Heart left ventricle (tissue), 13 donors: Measurements from ENCODE around the gene PXYLP1.

ENCODE experiments used
- POLR2A ChIP-seq, 2 donors: fragments of 450-650 bp; IDR thresholded peaks; one replicate each; pipeline ENCODE4 v1.6.1; 2017; ENCODE audit warnings: antibody characterized with exemption in 2 of 2, mild to moderate bottlenecking in 2 of 2, moderate library complexity in 2 of 2
- TF ChIP-seq, protein P1 (sequence below), 12 donors: fragments of 200-600 bp; sonication (generic) in 4 of 12; IDR thresholded peaks; one replicate each; pipeline versions ENCODE4 v1.5.0 to v1.8.0; 2018 to 2022; ENCODE audit warnings: antibody characterized with exemption in 12 of 12, mild to moderate bottlenecking in 5 of 12
- donor health status: ischemic (EF 13 %, LVEDD 7.1; RV severe dilation, severe dysfunction).
- donor health status: DM: no; HTN: yes; CAD: no.
- donor health status: DM: no; HTN: no; CAD: no.
- donor health status: ischemic (EF 25% LVEDD 6.9; RV normal size, moderate dysfunction).
- donor health status: ischemic (EF 25% LVEDD 5.7; RV mildly dilated, moderate dysfunction).
- donor health status: ischemic (EF 35%, LVEDD 5.7; RV mildly dilated, moderate dysfunction).
- donor health status: nonischemic (EF 11% LVEDD 7.7; RV severe dilation, severe dysfunction).
- donor health status: DM: yes; HTN: yes; CAD: no.
- donor health status: PGD.
- donor health status: ischemic (EF 29% LVEDD 5.4; RV normal size, mild dysfunction).
- donor health status: nonischemic (EF 23%, LVEDD 6.1; RV moderate dilation, normal function).

DNA sequence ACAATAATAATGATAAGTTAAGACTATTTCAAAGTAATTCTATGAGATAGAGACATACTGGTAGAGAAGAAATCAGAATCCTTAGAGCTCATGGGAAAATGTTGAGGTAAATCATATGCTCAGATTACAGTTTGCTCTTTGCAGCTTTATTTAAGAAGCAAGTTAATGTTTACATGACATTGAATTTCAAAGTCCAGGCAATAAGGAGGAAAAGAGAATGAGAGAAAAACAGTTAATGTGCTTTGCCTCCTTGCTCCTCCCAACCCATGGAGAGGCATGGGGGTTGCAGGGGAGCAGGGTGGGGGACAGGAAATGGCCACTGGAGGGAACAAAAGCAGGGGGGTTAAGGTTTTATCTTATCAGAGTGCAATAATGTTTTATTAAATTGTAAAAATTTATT lies 94.5 kb downstream of the PXYLP1 start:
- TF ChIP-seq, protein P1, sequence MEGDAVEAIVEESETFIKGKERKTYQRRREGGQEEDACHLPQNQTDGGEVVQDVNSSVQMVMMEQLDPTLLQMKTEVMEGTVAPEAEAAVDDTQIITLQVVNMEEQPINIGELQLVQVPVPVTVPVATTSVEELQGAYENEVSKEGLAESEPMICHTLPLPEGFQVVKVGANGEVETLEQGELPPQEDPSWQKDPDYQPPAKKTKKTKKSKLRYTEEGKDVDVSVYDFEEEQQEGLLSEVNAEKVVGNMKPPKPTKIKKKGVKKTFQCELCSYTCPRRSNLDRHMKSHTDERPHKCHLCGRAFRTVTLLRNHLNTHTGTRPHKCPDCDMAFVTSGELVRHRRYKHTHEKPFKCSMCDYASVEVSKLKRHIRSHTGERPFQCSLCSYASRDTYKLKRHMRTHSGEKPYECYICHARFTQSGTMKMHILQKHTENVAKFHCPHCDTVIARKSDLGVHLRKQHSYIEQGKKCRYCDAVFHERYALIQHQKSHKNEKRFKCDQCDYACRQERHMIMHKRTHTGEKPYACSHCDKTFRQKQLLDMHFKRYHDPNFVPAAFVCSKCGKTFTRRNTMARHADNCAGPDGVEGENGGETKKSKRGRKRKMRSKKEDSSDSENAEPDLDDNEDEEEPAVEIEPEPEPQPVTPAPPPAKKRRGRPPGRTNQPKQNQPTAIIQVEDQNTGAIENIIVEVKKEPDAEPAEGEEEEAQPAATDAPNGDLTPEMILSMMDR (IDR thresholded peaks at IDR 0.05), result no peak
- TF ChIP-seq POLR2A (IDR thresholded peaks at IDR 0.05), result no peak
